Esophagus squamous epithelium (tissue), 4 donors: ENCODE results near the gene CDK13.

ENCODE experiments used
- POLR2A ChIP-seq, 4 donors: fragments of 450-650 bp; IDR thresholded peaks; one replicate each; pipeline ENCODE4 v1.6.1; 2017; ENCODE audit warnings: antibody characterized with exemption in 4 of 4, mild to moderate bottlenecking in 4 of 4, moderate library complexity in 3 of 4
- TF ChIP-seq, protein P1 (sequence below), 6 experiments: fragments of 450-650 bp in 4 of 6; fragments of 200-600 bp in 2 of 6; sonication (generic) in 2 of 6; IDR thresholded peaks; one replicate each; pipeline ENCODE4 v1.5.1; 2016 to 2019; ENCODE audit warnings: antibody characterized with exemption in 6 of 6, mild to moderate bottlenecking in 4 of 6, moderate library complexity in 4 of 6

DNA sequence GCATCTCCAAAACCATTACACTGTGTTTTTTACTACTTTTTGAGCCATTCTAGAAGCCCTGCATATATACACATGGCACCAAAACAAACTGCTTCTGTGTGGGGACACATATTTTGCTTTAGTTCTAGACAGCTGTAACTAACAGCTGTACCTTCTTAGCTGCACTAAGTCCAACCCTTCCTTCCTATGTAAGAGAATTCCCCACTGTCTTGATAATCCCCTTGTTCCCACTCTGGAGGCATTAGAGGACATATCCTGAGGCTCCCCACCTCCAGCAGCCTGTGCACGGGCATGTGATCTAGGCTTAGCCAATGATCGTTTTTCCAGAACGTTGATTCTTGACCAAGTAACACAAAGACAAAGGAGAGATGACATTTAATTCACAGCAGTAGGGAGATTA lies 13.3 kb upstream of the CDK13 start:
- TF ChIP-seq POLR2A (IDR thresholded peaks at IDR 0.05) = no peak
- TF ChIP-seq, protein P1, sequence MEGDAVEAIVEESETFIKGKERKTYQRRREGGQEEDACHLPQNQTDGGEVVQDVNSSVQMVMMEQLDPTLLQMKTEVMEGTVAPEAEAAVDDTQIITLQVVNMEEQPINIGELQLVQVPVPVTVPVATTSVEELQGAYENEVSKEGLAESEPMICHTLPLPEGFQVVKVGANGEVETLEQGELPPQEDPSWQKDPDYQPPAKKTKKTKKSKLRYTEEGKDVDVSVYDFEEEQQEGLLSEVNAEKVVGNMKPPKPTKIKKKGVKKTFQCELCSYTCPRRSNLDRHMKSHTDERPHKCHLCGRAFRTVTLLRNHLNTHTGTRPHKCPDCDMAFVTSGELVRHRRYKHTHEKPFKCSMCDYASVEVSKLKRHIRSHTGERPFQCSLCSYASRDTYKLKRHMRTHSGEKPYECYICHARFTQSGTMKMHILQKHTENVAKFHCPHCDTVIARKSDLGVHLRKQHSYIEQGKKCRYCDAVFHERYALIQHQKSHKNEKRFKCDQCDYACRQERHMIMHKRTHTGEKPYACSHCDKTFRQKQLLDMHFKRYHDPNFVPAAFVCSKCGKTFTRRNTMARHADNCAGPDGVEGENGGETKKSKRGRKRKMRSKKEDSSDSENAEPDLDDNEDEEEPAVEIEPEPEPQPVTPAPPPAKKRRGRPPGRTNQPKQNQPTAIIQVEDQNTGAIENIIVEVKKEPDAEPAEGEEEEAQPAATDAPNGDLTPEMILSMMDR (IDR thresholded peaks at IDR 0.05) = no peak
